Daoy (cell line): ENCODE measurements around the gene KRTAP4-16. TPM values are rescaled to one million over a fixed set of nuclear protein-coding genes. Genes with fewer than 3 reads are reported as not detected.
"Not testable (repeated sequence)": the region's sequence is repeated elsewhere in the genome, so short reads cannot be mapped to it uniquely, and the experiment has no call there.

Experiments used
- DNase-seq: peaks from one replicate; pipeline ENCODE4 v3.0.0-alpha.2; 2015; ENCODE audit warnings: low read depth
- total RNA-seq: library from RNA; depleted of rRNA; stranded (reverse); fragments of >200 nt; shearing (Covaris generic); gene quantifications from 2 replicates; pipeline ENCODE4 v1.2.3, GENCODE V29; 2014; rRNA removed

The KRTAP4-16 gene
- total RNA-seq, result not detected in 2 replicates

DNA sequence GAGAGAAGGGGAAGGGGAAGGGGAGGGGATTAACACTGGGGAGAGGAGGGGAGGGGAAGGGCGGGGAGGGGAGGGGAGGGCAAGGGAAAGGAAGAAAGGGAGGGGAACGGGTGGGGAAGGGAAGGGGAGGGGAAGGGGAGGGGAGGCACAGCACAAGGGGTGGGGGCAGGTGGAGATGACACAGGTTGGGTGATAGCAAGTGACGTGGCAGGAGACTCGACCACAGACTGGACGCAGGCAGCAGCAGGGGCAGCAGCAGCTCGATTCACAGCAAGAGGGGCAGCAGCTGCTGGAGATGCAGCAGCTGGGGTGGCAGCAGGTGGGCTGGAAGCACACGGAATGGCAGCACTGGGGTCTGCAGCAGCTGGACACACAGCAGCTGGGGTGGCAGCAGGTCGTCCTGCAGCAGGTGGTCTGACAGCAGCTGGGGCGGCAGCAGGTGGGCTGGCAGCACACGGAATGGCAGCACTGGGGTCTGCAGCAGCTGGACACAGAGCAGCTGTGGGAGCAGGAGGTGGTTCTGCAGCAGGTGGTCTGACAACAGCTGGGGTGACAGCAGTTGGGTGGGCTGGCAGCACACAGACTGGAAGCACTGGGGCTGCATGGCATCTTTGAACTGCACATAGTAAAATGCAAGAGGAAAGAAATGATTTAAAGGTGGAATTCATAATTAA lies at the start of gene KRTAP4-16:
Gene KRTAP4-16 (minus strand): TSS at position 624 of the 674 bp plus-strand sequence. CDS start 0 bp downstream, at position 624.
- DNase-seq, result no peak

DNA sequence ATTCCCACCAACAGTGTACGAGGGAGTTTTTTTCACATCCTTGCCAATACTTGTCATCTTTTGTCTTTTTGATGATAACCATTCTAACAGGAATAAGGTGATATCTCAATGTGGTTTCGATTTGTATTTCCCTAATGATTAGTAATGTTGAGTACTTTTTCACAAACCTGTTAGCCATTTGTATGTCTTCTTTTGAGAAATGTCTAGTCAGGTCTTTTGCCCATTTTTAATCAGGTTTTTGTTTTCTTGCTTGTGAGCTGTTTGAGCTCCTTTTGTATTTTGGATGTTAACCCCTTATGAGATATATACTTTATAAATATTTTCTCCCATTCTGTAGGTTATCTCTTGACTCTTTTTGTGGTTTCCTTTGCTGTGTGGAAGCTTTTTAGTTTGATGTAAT lies 49.5 kb upstream of the KRTAP4-16 start:
- no peak for DNase-seq

DNA sequence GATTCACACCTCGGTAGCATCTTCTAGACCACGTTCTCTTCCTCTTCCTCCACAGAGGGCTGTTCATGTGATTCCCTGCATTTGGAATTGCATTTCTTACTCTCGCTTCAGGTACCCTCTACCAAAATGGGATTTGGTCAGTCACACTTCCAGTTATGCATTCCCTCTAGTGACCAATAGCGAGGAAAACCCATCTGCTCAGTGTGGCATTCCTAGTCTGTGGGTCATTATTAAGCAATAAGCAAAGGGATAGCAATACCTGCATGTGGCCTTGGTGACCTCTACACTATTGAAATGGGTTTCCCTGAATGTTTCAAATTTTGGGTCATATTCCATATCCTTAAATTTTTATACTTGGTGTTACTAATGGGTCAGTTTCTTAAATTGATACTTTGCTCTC lies 48.0 kb upstream of the KRTAP4-16 start:
- no peak for DNase-seq

DNA sequence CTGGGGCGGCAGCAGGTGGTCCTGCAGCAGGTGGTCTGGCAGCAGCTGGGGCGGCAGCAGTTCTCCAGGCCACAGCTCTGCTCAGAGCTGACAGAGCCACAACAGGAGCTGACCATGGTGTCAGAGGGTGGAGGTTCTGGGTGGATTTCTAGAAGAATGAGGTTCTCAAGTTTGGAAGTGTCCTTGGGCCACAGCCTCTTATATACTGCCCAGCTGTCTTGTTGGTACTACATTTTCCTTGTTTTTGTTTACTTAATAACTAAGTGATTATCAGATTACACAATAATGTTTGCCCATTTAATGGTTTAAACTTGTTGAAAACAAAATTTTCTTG lies 47.6 kb upstream of the KRTAP4-16 start, which contains the start of gene KRTAP4-5:
Gene KRTAP4-5 (minus strand): TSS at position 174 of the 334 bp plus-strand sequence. CDS start 58 bp downstream, at position 116.
- no peak for DNase-seq

DNA sequence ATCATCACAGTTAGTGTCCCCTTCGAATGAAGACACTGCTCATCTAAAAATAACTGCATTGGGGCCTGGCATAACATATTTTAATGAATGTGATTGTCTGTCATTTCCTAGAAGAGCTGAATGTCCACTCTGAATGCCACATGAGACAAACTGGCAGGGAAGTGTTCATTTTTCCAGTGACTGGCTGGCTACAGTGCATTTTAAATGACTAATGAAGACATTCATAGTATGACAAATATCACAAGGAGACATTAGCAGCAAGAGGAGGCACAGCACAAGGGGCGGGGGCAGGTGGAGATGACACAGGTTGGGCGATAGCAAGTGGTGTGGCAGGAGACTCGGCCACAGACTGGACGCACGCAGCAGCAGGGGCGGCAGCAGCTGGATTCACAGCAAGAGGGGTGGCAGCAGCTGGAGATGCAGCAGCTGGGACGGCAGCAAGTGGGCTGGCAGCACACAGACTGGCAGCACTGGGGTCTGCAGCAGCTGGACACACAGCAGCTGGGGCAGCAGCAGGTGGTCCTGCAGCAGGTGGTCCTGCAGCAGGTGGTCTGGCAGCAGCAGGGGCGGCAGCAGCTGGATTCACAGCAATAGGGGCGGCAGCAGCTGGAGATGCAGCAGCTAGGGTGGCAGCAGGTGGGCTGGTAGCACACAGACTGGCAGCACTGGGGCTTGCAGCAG lies 47.1 kb upstream of the KRTAP4-16 start:
- DNase-seq, result not testable (repeated sequence)

DNA sequence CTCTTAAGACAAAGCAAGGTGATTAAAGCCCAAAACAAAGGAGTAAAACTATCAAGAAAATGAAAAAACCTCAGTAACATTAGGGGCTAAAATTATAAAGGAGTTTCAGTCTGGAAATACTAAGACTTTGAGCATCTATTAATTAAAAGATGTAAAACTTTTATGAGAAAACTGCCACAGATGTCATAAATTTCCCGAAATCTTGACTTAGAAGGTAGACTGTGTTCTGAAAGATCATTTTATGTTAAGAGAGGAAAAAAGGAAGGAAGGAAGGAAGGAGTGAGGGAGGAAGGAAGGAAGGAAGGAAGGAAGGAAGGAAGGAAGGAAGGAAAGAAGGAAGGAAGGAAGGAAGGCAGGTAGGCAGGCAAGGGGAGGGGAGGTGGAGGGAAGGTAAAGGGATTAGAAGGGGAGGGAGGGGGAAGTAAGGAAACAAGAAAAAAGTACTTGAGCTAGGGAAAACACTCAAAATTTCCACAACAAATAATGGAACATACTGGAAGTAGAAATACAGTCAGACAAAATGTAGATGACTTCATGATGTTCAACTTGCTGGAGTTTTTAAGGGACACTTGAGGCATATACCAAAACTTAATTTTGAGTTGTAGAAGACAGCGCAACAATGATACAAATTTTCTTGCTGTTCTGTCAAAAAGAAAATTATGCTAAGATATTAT lies 45.7 kb upstream of the KRTAP4-16 start:
- DNase-seq, result no peak

DNA sequence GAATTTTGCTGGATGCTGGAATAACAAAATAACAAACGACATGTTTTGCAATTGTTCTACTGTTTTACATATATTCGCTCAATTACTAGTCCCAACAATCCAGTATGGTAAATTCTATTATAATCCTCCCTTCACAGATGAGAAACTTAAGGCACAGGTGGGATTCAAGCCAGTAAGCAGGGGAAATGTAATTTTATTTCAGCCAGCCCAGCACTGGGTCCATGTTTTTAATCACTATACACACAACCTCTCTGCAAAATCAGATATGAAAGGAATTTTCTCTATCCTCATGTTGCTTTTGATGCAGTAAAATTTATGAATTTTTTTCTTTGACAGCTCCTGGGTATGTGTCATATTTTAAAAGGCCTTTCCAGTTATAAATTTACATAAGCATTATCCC lies 43.3 kb upstream of the KRTAP4-16 start:
- no peak for DNase-seq

DNA sequence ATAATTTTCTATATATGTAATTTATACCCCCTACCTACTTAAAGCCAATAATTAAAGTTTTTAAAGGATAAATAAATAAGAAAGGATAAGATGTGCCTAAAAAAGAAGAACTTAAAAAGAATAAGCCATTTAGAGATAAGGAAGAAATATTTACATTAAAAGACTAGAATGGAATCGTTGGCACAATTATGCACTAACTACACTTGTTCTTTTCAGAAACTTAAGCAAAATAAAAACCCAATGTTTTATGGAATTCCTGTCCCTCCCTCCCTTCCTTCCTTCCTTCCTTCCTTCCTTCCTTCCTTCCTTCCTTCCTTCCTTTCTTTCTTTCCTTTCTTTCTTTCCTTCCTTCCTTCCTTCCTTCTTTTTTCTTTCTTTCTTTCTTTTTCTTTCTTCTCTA lies 42.8 kb upstream of the KRTAP4-16 start:
- no peak for DNase-seq

DNA sequence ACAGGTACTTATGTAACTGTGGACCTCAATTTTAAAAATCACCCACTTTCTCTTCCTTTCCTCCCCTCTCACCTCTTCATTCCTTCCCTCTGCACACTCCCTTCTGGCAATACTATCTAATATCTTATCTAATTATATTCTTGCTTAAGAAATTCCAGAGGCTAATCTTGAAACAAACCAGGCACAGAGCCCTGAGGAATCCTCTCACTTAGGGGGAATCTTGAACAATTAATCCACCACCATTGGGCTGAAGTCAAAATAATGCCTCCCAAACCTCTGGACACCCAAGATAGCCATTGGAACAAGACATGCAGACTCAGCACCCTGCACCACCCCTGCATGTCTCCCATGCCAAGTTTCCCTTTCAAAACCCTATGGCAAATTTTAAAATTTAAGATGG lies 39.4 kb upstream of the KRTAP4-16 start:
- no peak for DNase-seq

DNA sequence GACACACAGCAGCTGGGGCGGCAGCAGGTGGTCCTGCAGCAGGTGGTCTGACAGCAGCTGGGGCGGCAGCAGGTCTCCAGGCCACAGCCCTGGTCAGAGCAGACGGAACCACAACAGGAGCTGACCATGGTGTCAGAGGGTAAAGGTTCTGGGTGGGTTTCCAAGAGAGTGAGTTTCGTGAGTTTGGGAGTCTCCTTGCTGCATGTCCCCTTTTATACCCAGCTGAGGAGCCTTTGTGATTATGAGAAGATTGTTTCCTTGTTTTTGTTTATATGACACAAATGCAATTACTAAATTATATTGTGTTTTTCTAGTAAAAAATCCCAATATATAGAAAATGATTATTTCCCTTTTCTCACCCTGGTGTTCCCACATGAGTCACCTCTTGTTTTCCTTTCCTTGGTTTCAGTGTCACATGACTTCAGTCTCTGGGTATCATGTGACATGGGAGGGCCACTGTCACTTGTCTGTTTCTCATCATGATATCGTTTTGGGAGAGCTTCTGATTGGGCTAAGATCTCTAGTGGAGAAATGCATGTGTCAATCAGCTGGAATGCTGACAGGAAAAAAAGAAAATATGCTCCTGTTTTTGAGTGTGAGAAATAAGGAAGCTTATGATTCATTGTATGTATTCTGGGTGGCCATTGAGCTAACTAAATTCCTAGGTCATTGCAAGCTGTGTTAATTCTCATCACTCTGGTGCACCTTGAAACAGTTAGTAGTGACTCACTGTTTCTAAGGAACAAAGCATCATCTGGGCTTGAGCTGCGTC lies 38.5 kb upstream of the KRTAP4-16 start, which contains the start of gene KRTAP4-6:
Gene KRTAP4-6 (minus strand): TSS at position 185 of the 772 bp plus-strand sequence. CDS start 57 bp downstream, at position 128.
- peak; percentile 46 for DNase-seq

DNA sequence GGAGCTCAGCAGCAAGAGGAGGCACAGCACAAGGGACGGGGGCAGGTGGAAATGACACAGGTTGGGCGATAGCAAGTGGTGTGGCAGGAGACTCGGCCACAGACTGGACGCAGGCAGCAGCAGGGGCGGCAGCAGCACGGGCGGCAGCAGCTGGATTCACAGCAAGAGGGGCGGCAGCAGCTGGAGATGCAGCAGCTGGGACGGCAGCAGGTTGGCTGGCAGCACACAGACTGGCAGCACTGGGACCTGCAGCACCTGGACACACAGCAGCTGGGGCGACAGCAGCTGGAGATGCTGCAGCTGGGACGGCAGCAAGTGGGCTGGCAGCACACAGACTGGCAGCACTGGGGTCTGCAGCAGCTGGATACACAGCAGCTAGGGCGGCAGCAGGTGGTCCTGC lies 37.9 kb upstream of the KRTAP4-16 start:
- DNase-seq, result not testable (repeated sequence)

DNA sequence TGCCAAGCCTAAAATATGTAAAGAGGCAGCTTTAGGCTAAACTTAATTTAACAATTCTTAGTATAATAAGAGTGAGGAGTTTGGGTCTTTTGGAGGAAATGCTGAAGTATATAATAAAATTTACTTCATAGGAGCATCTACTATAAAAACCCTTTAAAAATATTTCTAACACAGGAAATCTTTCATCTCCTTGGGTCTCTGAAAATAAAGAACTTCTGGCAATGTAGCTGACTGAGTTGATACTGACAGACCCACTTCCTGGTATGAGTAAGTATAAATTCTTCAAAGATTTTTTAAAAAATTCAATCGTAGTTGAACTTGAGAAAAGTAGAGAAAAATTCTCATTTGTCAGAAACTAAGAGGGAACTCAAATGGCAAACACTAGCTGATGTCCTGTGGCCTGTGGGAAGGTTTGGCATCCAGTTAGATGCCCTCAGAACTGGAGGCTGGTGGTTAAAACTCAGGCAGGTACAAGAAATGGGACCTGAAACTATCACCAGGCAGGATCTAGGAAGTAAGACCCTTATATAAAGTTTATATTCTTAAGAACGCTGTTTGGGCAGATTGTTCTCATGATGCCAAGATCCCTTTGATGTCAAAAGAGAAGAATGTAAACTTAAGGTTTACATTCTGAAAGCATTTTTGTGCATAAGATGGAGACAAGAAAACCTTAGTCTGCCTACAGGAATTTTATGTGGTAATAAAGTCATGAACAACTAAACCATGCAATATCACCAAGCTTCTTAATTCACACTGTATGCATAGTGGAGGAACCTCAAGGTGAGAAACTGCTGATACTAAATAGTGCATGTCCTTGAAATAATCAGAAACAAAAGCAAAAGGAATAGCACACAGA lies 32.1 kb upstream of the KRTAP4-16 start:
- no peak for DNase-seq

DNA sequence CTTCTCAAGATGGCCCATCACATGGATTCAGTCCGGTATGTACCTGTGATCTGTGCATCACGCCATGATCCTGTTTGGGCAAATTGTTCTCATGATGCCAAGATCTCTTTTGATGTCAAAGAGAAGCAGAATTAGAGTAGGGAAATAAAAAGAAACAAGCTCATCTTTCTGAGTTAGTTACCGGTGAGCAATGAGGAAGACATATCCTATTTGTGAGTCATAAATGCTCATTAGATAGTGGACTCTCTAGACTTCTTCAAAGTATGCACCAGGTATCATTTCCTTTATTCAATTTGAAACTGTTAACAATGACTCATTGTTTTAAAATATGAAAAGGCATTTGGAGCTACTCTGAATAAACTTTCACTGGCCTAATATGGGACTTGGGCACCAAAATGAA lies 30.0 kb upstream of the KRTAP4-16 start:
- DNase-seq, result no peak

DNA sequence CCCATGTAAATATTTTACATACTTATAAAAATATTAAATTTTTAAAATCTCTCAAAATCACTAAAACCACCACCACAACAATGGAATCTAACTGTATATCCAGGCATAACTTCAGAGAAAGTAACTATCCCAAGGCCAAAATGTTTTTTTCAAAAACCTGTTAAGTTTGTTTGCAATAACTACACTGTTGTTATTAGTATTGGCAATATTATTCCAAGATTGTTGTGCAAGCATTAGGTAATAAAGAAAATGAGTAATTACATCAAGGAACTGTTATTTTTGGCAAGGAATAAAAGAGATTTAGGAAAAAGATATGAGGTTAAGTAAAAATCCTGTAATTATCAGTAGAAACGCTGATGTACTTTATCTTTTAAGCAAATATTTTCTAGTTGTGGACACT lies 25.4 kb upstream of the KRTAP4-16 start:
- no peak for DNase-seq

DNA sequence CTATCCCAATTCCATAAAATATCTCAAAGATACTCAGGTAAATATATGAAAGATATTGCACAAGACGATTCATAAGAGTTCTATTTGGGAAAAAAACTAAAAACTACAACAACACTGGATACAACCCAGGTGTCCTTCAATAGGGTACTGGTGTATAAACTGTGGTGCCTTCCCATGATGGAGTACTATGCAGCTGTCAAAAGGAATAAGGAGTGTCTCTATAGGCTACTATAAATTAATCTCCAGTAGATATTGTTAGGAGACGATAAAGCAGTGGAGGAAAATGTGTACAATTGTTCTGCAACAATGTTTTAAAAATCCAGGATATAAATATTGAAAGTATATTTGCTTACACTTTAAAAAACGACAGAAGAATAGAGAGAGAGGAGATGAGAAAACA lies 24.4 kb upstream of the KRTAP4-16 start:
- no peak for DNase-seq

DNA sequence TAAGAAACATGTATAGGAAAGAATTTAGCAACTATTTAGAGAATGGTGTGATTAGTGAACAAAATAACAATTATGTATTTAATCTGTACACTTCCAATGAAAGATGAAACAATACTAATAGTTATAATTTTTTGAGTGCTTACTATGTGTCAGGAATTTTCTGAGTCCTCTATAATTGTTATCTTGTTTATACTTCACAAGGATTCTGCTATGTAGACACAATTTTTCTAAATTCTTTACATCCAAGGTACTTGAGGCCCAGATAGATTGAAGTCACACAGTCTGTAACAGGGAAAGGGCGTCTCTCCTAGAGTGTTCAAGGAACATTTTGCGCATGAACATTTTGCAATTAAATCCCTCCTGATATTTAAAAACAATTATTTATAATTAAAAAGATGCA lies 23.1 kb upstream of the KRTAP4-16 start:
- no peak for DNase-seq

DNA sequence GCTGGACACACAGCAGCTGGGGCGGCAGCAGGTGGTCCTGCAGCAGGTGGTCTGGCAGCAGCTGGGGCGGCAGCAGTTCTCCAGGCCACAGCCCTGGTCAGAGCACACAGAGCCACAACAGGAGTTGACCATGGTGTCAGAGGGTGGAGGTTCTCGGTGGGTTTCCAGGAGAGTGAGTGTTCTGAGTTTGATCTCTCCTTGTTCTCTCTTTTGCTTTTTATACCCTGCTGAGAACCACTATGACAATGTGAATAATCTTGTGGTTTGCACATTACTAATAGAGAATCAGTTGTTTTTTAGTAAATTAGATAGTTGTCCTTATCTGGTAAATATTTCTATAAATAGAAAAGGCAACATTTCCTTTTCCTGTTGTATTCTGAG lies 22.0 kb upstream of the KRTAP4-16 start, which contains the start of gene KRTAP4-12:
Gene KRTAP4-12 (minus strand): TSS at position 192 of the 381 bp plus-strand sequence. CDS start 60 bp downstream, at position 132.
- not testable (repeated sequence) for DNase-seq

DNA sequence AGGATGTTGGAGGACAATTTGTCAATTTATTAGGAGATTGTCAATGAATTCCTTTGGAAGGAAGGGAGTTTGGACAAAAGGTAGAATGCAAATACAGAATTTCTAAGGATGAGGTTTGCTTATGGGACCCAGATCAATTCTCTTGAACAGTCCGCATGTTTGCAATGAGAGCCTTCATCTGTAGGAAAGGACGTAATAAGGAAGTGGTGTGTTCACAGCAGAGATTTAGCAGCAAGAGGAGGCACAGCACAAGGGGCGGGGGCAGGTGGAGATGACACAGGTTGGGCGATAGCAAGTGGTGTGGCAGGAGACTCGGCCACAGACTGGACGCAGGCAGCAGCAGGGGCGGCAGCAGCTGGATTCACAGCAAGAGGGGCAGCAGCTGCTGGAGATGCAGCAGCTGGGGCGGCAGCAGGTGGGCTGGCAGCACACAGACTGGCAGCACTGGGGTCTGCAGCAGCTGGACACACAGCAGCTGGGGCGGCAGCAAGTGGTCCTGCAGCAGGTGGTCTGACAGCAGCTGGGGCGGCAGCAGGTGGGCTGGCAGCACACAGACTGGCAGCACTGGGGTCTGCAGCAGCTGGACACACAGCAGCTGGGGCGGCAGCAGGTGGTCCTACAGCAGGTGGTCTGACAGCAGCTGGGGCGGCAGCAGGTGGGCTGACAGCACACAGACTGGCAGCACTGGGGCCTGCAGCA lies 21.4 kb upstream of the KRTAP4-16 start:
- DNase-seq, result not testable (repeated sequence)

DNA sequence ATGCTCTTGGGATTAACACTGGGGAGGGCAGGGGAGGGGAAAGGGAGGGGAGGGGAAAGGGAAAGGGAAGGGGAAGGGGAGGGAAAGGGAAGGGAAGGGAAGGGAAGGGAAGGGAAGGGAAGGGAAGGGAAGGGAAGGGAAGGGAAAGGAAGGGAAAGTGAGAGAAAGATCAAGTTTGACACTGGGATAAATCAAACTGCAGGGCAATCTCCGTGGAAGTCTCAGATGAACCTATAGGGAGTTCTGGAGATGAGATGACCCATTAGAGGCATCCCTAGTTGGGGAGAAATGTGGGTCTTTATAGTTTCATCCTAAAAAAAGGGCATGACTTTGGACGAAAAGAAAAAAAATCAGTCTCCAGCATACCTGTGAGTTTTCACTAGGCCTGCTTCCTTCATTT lies 19.7 kb upstream of the KRTAP4-16 start:
- no peak for DNase-seq
